Mucosa of descending colon (tissue), 3 donors: ENCODE data around the gene BTD. TPM values are rescaled to one million over a fixed set of nuclear protein-coding genes. Genes with fewer than 3 reads are reported as not detected.

Source experiments
- ATAC-seq: fragments of 200-7000 bp; cut with Tn5 transposase; one replicate; pipeline ENCODE4 v1.9.1; 2020; ENCODE audit warnings: mild to moderate bottlenecking, moderate library complexity
- DNase-seq, 3 donors: peaks; one replicate each; pipeline ENCODE4 v3.0.0-alpha.2; 2020
- H3K36me3 ChIP-seq: fragments of 200-600 bp; one replicate; pipeline ENCODE4 v1.8.0; 2021; ENCODE audit warnings: low read depth, mild to moderate bottlenecking
- H3K4me1 ChIP-seq: fragments of 200-600 bp; one replicate; pipeline ENCODE4 v1.8.0; 2021; ENCODE audit warnings: low read depth, mild to moderate bottlenecking
- H3K4me3 ChIP-seq: fragments of 200-600 bp; one replicate; pipeline ENCODE4 v1.8.0; 2021; ENCODE audit warnings: mild to moderate bottlenecking
- H3K9me3 ChIP-seq: fragments of 200-600 bp; one replicate; pipeline ENCODE4 v1.8.0; 2021; ENCODE audit warnings: mild to moderate bottlenecking
- intact Hi-C, 2 donors: fragments of 100-400 bp; cut with DNase I in 1 of 2; cut with micrococcal nuclease in 1 of 2; formaldehyde crosslinking; loops; one replicate each; pipeline versions ENCODE4 v1.11.0 to v1.11.1; 2022; cut with DNase I, micrococcal nuclease
- microRNA-seq: library from miRNA; unstranded; fragments of <30 nt; microRNA quantifications from one replicate; pipeline ENCODE4, GENCODE V29; 2019
- total RNA-seq, 3 donors: library from RNA; stranded (reverse); fragmentation: NEBNext Ultra II Directional in 2 of 3; extraction: Animal tissue kit (Norgen Biotek cat#: 25700) in 2 of 3; gene quantifications; one replicate each; pipeline versions ENCODE4 v1.2.1 to v1.2.4, GENCODE V29; 2021 to 2023
- TF ChIP-seq, protein P1 (sequence below): fragments of 200-600 bp; IDR thresholded peaks from one replicate; pipeline ENCODE4 v1.8.0; 2022; ENCODE audit warnings: antibody characterized with exemption, mild to moderate bottlenecking
- donor health status: DM: no; HTN: no; CAD: no; lungs with moderate emphysema.
- donor health status: DM: no; HTN: no; CAD: no.
- donor health status: DM: no; HTN: yes; CAD: no.

Gene BTD
- total RNA-seq, 3 donors from 2014 or later = 22.6 to 32.5 (median 26.6) TPM

DNA sequence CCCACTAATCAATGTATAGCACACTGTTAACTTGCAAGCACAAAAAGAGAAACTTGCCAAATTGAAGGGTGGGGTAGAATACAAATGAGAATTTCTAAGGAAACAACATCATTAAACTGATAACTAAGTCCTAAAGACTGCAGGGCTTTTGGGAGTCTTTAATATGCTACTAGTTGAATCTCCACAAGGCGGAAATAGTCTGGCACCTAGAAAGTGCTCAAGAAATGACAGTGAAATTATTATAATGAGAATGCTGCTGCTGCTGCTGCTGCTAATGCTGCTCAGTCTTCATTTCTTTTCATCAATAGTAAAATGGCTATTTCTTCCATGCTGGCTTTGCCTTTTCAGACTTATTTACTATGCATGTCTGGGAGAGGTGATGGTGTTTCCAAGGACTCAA is 91.8 kb downstream of the BTD start:
- ATAC-seq (no peak), DNase-seq (no peak)
- TF ChIP-seq, protein P1, sequence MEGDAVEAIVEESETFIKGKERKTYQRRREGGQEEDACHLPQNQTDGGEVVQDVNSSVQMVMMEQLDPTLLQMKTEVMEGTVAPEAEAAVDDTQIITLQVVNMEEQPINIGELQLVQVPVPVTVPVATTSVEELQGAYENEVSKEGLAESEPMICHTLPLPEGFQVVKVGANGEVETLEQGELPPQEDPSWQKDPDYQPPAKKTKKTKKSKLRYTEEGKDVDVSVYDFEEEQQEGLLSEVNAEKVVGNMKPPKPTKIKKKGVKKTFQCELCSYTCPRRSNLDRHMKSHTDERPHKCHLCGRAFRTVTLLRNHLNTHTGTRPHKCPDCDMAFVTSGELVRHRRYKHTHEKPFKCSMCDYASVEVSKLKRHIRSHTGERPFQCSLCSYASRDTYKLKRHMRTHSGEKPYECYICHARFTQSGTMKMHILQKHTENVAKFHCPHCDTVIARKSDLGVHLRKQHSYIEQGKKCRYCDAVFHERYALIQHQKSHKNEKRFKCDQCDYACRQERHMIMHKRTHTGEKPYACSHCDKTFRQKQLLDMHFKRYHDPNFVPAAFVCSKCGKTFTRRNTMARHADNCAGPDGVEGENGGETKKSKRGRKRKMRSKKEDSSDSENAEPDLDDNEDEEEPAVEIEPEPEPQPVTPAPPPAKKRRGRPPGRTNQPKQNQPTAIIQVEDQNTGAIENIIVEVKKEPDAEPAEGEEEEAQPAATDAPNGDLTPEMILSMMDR = no peak
- no peak overlapping the region for H3K4me3 ChIP-seq
- no peaks in the 10 kb centered on the region for H3K36me3 ChIP-seq
- no peaks in the 10 kb centered on the region for H3K4me1 ChIP-seq
- no peaks in the 10 kb centered on the region for H3K9me3 ChIP-seq
- intact Hi-C loops = no loop called here

DNA sequence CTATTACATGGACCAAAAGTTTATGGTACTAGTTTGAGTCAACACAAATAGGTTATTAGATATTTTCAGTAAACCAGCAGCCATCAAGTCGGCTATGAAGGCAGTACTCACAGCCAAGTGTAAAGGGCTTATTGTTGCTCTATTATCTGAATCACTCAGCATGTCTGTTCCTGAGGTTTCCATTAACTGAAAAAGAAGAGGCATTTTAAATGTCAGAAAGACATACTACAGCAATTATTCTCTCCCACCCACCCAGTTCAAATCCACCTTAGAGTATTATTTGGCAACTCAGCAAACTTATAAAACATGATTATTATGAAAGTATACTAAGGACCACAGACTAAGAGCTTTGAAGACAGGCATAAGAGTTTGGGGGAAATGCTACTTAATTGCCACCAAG is 93.1 kb downstream of the BTD start:
- DNase-seq (no peak), ATAC-seq (no peak)
- H3K4me1 ChIP-seq = no peaks in the 10 kb centered on the region
- TF ChIP-seq, protein P1 = no peak
- H3K4me3 ChIP-seq = no peak overlapping the region
- intact Hi-C loops = no loop called here
- no peaks in the 10 kb centered on the region for H3K9me3 ChIP-seq
- no peaks in the 10 kb centered on the region for H3K36me3 ChIP-seq

Small RNA genes within 50 kb of the gene (microRNA-seq; reads per million reads assigned to microRNA genes)
- not detected for gene MIR3134

Other genes starting within 250 kb of the BTD start
- 10 to 100 TPM; 10.1 to 13.7 (median 10.1) TPM for gene METTL6, start 174.2 kb upstream of the BTD start, total RNA-seq
- gene EAF1, start 174.1 kb upstream of the BTD start, total RNA-seq = 10 to 100 TPM; 15.6 to 23.4 (median 21.3) TPM
- gene COLQ, start 80.0 kb upstream of the BTD start, total RNA-seq = 1 to 10 TPM; 1.1 to 3.0 (median 1.5) TPM
- gene HACL1, start 176 bp upstream of the BTD start, total RNA-seq = 10 to 100 TPM; 15.0 to 24.2 (median 19.4) TPM
- 10 to 100 TPM; 50.5 to 57.3 (median 55.3) TPM for gene ANKRD28, start 196.2 kb downstream of the BTD start, total RNA-seq